Neuron (in vitro differentiated cells): ENCODE data around the gene UBLCP1.
"Not testable (repeated sequence)": the region's sequence is repeated elsewhere in the genome, so short reads cannot be mapped to it uniquely, and the experiment has no call there.

Experiments
- H2AFZ ChIP-seq: one replicate; pipeline ENCODE4 v1.6.1; 2013; ENCODE audit warnings: low read depth, mild to moderate bottlenecking, inconsistent platforms, low read length, moderate library complexity
- H3K27me3 ChIP-seq: one replicate; pipeline ENCODE4 v1.6.1; 2013; ENCODE audit warnings: low read length; ENCODE audit not compliant: insufficient read depth
- H3K36me3 ChIP-seq: one replicate; pipeline ENCODE4 v1.6.1; 2013; ENCODE audit warnings: low read length; ENCODE audit not compliant: insufficient read depth
- H3K4me1 ChIP-seq: one replicate; pipeline ENCODE4 v1.6.1; 2013; ENCODE audit warnings: low read length; ENCODE audit not compliant: insufficient read depth
- H3K4me3 ChIP-seq: 2 replicates; pipeline ENCODE4 v1.5.1; 2013; ENCODE audit warnings: mild to moderate bottlenecking, low read length, moderate library complexity
- H3K9me3 ChIP-seq: one replicate; pipeline ENCODE4 v1.6.1; 2013; ENCODE audit warnings: low read length

Gene UBLCP1

DNA sequence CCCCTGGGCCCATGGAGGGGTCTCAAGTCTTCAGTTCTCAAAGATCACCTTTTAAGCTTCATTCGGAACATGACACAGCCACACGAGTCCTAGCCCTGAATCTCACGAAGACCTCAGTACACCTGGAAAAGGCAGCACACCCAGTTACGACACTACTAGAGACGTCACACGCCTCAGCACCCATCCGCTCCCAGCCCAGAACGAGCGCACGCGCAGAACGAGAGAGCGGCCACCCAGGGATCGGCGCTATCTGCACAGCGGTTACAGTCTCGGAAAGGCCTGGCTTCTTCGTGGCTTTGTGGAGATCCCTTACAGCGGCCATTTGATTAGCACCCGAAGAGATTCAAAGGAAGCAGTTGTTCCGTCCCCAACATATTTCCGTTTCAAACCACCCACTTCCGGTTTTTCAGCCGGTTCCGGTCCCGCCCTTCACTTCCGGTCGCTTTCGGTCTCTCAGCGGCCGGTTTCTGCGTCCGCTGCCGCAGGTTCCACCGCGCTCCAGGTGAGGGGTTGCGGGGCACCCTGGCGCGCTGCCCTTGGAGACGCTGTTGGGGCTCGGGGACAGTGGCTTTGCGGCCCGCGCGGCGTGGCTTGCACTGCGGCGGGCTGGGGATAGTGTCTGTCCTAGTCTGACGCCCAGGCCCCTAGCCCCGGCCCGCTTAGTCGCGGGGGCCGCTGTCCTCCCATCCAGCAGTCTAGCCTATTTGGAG lies at the start of gene UBLCP1:
TSS of gene UBLCP1 (plus strand) at position 432 of the 710 bp plus-strand sequence. CDS start 5,626 bp downstream, outside the sequence.
- peaks cover 2% of the 10 kb centered on the region for H3K36me3 ChIP-seq
- H3K4me1 ChIP-seq, result peaks cover 17% of the 10 kb centered on the region
- peaks cover 4% of the 10 kb centered on the region for H3K9me3 ChIP-seq
- H2AFZ ChIP-seq, result peak within 1 kb of the TSS; percentile 51
- H3K4me3 ChIP-seq, result peak within 1 kb of the TSS; percentile 77
- H3K27me3 ChIP-seq, result no peaks in the 10 kb centered on the region

DNA sequence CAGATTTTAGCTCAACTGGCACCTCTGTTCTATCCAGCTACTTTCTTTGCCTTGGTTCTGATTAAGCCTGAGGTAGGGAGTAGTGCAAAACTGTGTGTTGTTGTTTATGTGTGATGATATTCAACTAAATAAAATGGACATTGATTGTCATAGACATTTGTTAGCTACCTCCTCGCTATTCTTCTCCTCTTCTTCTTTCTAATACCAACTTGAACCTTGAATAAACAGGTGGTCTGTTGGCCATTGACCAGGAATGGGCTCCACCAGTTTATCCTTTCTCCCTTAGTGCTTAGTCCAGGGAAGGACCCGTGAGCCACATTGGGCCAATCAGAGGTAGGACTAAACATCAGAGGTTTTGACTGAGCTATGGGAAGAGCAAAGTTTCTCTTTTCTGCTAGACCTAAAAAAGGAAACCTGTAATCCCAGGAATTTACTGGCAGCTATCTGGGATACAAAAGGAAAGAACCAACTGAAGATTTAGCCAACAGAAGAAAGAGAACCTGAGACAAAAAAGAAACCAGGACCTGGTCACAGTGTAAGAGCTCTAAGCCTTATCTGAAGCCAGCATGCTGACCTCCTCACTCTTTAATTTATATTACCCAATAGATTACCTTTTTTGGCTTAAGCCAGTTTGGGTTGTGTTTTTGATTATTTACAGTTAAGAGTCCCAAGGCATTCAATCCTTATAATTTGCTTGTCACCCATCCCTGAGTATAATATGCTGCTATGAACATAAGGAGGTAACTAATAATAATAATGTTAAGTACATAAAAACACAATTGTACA lies 48.4 kb upstream of the UBLCP1 start:
- Histone ChIP-seq H2AFZ (no peak overlapping the region), H3K4me3 (no peak overlapping the region), H3K36me3 (no peaks in the 10 kb centered on the region), H3K9me3 (no peaks in the 10 kb centered on the region), H3K4me1 (peaks cover 3% of the 10 kb centered on the region), H3K27me3 (no peaks in the 10 kb centered on the region)

- H2AFZ ChIP-seq, result no peak overlapping the region
Observed at GRCh38 chr5:159215886-159216285, 47.2 kb upstream of the UBLCP1 start.

GRCh38 chr5:159216454-159216853 lies 46.6 kb upstream of the UBLCP1 start:
- no peak overlapping the region for H2AFZ ChIP-seq
- H3K36me3 ChIP-seq, result no peaks in the 10 kb centered on the region
- H3K27me3 ChIP-seq, result no peaks in the 10 kb centered on the region
- H3K9me3 ChIP-seq, result no peaks in the 10 kb centered on the region
- no peaks in the 10 kb centered on the region for H3K4me1 ChIP-seq
- no peak overlapping the region for H3K4me3 ChIP-seq

More at GRCh38 chr5:159215886-159216285, 47.2 kb upstream of the UBLCP1 start:
- Histone ChIP-seq H3K4me1 (no peaks in the 10 kb centered on the region), H3K36me3 (no peaks in the 10 kb centered on the region), H3K27me3 (no peaks in the 10 kb centered on the region), H3K4me3 (no peak overlapping the region), H3K9me3 (no peaks in the 10 kb centered on the region)

DNA sequence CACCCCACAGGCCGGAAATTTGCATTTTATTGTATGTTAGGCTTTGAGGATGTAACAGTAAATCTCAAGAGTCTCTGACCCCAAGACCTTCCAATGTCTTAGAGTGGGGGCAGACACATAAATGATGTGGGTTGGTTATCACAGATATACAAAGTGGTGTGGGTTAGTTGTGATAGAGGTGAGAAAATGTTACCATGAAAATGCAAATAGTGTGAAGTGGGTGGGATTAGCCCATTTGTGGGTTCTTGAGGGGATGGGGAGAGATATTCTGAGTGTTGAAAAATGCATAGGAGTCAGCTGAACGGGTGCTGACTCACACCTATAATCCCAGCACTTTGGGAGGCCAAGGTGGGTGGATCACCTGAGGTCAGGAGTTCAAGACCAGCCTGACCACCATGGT lies 45.9 kb upstream of the UBLCP1 start:
- Histone ChIP-seq H3K27me3 (no peaks in the 10 kb centered on the region), H3K4me3 (no peak overlapping the region), H2AFZ (no peak overlapping the region), H3K9me3 (no peaks in the 10 kb centered on the region), H3K4me1 (no peaks in the 10 kb centered on the region), H3K36me3 (no peaks in the 10 kb centered on the region)

DNA sequence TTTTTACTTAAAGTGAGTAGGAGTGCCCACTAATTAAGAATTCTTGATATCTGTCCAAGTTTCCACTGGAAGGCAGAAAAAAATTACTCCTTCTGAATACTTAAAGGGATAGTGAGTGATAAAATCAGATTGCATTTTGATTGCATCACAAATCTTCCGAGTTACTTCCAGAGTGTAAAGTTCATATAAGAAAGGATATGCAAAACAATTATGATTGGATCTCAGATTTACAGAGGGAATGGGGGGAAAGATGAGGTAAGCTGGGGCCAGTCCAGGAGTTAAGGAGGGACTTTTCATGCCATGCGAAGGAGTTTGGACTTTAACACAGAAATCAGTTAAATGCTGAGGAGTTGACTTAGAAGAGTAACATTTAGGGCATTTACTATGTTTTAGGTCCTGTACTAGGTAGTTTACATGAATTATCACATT lies 44.5 kb upstream of the UBLCP1 start:
- no peaks in the 10 kb centered on the region for H3K27me3 ChIP-seq
- no peak overlapping the region for H2AFZ ChIP-seq
- H3K4me1 ChIP-seq, result no peaks in the 10 kb centered on the region

DNA sequence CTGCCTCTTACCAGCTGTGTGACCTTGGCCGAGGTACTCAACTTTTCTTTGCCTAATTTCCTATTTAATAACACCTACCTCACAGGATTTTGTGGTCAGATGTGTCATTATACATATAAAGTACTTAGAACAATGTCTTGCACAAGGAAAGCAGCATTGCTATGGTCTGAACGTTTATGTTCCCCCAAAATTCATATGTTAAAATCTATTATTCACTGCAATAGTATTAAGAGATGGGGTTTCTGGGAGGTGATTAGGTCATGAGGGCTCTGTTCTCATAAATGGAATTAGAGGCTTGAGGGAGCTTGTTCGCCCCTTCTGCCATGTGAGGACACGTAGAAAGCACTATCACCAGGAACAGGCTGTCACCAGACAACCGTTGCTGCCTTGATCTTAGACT lies 42.9 kb upstream of the UBLCP1 start:
- Histone ChIP-seq H3K4me1 (no peaks in the 10 kb centered on the region), H3K4me3 (no peak overlapping the region), H3K27me3 (no peaks in the 10 kb centered on the region), H3K9me3 (no peaks in the 10 kb centered on the region), H3K36me3 (no peaks in the 10 kb centered on the region), H2AFZ (no peak overlapping the region)

More for the DNA sequence above, 44.5 kb upstream of the UBLCP1 start:
- Histone ChIP-seq H3K4me3 (no peak overlapping the region), H3K9me3 (no peaks in the 10 kb centered on the region), H3K36me3 (no peaks in the 10 kb centered on the region)

DNA sequence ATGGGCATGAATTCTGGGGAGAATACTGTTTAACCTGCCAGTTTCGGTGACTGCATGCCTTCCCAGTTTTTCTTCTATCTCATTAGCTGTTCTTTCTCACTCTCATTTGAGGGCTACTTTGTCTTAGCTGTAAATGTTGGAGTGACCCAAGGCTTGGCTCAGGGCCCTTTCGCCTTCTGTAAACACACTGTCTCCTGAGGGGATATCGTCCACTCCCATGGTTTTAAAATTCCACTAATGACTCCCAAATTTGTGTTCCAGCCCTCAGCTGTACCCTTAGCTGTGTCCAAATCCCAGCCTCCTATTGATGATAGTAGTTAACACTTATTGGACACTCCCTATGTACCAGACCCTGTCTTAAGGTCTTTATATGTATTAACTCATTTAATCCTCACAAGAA lies 39.6 kb upstream of the UBLCP1 start:
- H3K4me3 ChIP-seq, result no peak overlapping the region
- H2AFZ ChIP-seq, result no peak overlapping the region

GRCh38 chr5:159224471-159224870 lies 38.6 kb upstream of the UBLCP1 start:
- Histone ChIP-seq H3K36me3 (no peaks in the 10 kb centered on the region), H2AFZ (no peak overlapping the region), H3K4me1 (peaks cover 5% of the 10 kb centered on the region), H3K9me3 (no peaks in the 10 kb centered on the region), H3K4me3 (no peak overlapping the region), H3K27me3 (no peaks in the 10 kb centered on the region)

More for the DNA sequence above, 39.6 kb upstream of the UBLCP1 start:
- H3K27me3 ChIP-seq, result no peaks in the 10 kb centered on the region
- peaks cover 4% of the 10 kb centered on the region for H3K4me1 ChIP-seq
- H3K36me3 ChIP-seq, result no peaks in the 10 kb centered on the region
- no peaks in the 10 kb centered on the region for H3K9me3 ChIP-seq

- Histone ChIP-seq H3K27me3 (no peaks in the 10 kb centered on the region), H3K9me3 (no peaks in the 10 kb centered on the region), H3K4me3 (no peak overlapping the region)
Observed at GRCh38 chr5:159226451-159226850, 36.6 kb upstream of the UBLCP1 start.

GRCh38 chr5:159227452-159227851 lies 35.6 kb upstream of the UBLCP1 start:
- H3K27me3 ChIP-seq, result peaks cover 7% of the 10 kb centered on the region
- no peaks in the 10 kb centered on the region for H3K36me3 ChIP-seq
- H2AFZ ChIP-seq, result no peak overlapping the region
- H3K4me3 ChIP-seq, result no peak overlapping the region
- peaks cover 5% of the 10 kb centered on the region for H3K4me1 ChIP-seq
- H3K9me3 ChIP-seq, result no peaks in the 10 kb centered on the region

More at GRCh38 chr5:159226451-159226850, 36.6 kb upstream of the UBLCP1 start:
- Histone ChIP-seq H2AFZ (no peak overlapping the region), H3K36me3 (no peaks in the 10 kb centered on the region), H3K4me1 (peaks cover 5% of the 10 kb centered on the region)

DNA sequence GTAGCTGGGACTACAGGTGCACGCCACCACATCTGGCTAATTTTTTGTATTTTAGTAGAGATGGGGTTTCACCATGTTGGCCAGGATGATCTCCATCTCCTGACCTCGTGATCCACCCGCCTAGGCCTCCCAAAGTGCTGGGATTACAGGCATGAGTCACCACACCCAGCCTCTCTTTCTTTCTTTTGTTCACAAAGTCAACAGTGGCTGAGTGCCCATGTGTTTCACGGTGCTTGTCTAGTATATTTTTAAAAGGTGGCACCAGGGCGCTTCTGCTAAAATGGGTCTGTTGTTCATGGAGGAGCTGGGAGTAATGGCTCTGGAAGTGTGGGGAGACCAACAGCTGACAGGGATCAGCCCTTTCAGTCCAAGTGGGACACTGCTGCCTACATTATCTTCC lies 35.0 kb upstream of the UBLCP1 start:
- H2AFZ ChIP-seq, H3K27me3 ChIP-seq, H3K4me1 ChIP-seq, H3K36me3 ChIP-seq, H3K9me3 ChIP-seq, H3K4me3 ChIP-seq: not testable (repeated sequence)

DNA sequence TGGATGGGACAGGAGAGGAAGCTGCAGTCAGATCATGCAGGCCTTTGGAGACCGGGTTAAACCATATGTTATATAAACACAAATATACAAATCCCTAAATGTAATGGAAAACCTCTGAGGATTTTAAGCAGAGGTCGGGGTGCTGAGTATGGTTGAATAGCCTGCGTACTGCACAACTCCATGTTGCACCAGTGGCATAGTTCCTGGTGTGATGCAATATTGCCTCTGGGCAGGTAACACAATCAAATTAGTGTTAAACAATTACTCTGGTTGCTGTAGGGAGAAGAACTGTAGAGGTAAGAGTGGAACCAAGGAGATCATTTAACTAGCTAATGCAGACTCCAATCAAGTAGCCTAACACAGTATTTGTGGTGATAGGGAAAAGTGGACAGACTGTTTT lies 32.4 kb upstream of the UBLCP1 start:
- Histone ChIP-seq H3K36me3 (no peaks in the 10 kb centered on the region), H3K4me1 (peaks cover 5% of the 10 kb centered on the region), H3K9me3 (no peaks in the 10 kb centered on the region), H3K27me3 (peaks cover 10% of the 10 kb centered on the region), H2AFZ (no peak overlapping the region), H3K4me3 (no peak overlapping the region)
